Measurements from ENCODE around the gene OR9Q1. TPM values are rescaled to one million over a fixed set of nuclear protein-coding genes. Genes with fewer than 3 reads are reported as not detected.

The OR9Q1 gene
- total and polyA plus RNA-seq, 4 donors: not detected

DNA sequence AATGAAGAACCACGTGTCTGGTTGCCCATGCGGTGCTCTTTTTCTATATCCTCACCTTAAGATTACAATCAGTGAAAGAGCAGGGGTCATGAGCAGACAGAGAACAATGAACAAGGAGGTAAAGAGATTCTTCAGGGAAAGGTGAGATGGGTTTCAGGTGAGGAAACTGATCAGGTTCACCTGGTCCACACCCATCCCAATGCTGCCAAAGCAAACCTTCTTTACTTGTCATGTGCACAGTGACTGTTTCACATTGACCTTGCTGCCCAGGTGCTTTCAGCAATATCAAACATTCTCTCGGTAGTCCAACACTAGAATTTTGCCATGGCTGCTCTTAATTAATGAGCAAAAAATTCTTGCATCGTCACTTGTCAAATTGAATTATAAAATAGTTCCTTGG, 140.7 kb downstream of the OR9Q1 start:
- H3K27ac ChIP-seq (ENCODE audit: low read depth in 1 of 2, low read length in 2 of 2): no peak overlapping the region
- TF ChIP-seq NR2F2 (IDR thresholded peaks at IDR 0.05) (no peak), FOXA2 (IDR thresholded peaks at IDR 0.05) (no peak), RXRA (IDR thresholded peaks at IDR 0.05) (no peak), TAF1 (conservative IDR thresholded peaks at IDR 0.05) (no peak)
- TF ChIP-seq, protein P1, sequence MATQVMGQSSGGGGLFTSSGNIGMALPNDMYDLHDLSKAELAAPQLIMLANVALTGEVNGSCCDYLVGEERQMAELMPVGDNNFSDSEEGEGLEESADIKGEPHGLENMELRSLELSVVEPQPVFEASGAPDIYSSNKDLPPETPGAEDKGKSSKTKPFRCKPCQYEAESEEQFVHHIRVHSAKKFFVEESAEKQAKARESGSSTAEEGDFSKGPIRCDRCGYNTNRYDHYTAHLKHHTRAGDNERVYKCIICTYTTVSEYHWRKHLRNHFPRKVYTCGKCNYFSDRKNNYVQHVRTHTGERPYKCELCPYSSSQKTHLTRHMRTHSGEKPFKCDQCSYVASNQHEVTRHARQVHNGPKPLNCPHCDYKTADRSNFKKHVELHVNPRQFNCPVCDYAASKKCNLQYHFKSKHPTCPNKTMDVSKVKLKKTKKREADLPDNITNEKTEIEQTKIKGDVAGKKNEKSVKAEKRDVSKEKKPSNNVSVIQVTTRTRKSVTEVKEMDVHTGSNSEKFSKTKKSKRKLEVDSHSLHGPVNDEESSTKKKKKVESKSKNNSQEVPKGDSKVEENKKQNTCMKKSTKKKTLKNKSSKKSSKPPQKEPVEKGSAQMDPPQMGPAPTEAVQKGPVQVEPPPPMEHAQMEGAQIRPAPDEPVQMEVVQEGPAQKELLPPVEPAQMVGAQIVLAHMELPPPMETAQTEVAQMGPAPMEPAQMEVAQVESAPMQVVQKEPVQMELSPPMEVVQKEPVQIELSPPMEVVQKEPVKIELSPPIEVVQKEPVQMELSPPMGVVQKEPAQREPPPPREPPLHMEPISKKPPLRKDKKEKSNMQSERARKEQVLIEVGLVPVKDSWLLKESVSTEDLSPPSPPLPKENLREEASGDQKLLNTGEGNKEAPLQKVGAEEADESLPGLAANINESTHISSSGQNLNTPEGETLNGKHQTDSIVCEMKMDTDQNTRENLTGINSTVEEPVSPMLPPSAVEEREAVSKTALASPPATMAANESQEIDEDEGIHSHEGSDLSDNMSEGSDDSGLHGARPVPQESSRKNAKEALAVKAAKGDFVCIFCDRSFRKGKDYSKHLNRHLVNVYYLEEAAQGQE (IDR thresholded peaks at IDR 0.05): no peak
- TF ChIP-seq, protein P2, sequence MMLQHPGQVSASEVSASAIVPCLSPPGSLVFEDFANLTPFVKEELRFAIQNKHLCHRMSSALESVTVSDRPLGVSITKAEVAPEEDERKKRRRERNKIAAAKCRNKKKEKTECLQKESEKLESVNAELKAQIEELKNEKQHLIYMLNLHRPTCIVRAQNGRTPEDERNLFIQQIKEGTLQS (IDR thresholded peaks at IDR 0.05): no peak
- TF ChIP-seq, protein P3, sequence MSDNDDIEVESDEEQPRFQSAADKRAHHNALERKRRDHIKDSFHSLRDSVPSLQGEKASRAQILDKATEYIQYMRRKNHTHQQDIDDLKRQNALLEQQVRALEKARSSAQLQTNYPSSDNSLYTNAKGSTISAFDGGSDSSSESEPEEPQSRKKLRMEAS (IDR thresholded peaks at IDR 0.05): no peak
- DNase-seq (ENCODE audit: low spot score): no peak
- no peak overlapping the region for H3K4me3 ChIP-seq (ENCODE audit: low read depth in 1 of 3, low read length in 3 of 3)
- peaks cover 0 to 3% (median under 1%) of the 10 kb centered on the region in 4 donors for H3K9me3 ChIP-seq (ENCODE audit: control insufficient read depth in 4 of 4, low read length in 3 of 4)
- 66% methylated on average over 4 of the region's 4 CpGs for WGBS
- peaks cover 0 to 6% (median 2%) of the 10 kb centered on the region in 4 donors for H3K27me3 ChIP-seq (ENCODE audit: control insufficient read depth in 4 of 4, insufficient read depth in 4 of 4, low read length in 3 of 4)
- H3K36me3 ChIP-seq (ENCODE audit: control insufficient read depth in 4 of 4, insufficient read depth in 3 of 4, low read depth in 1 of 4, low read length in 3 of 4): no peaks in the 10 kb centered on the region
- H3K4me1 ChIP-seq (ENCODE audit: control insufficient read depth in 4 of 4, insufficient read depth in 4 of 4, low read length in 3 of 4): no peaks in the 10 kb centered on the region
- H3K9ac ChIP-seq (ENCODE audit: low read depth in 1 of 2, low read length in 2 of 2): no peak overlapping the region

DNA sequence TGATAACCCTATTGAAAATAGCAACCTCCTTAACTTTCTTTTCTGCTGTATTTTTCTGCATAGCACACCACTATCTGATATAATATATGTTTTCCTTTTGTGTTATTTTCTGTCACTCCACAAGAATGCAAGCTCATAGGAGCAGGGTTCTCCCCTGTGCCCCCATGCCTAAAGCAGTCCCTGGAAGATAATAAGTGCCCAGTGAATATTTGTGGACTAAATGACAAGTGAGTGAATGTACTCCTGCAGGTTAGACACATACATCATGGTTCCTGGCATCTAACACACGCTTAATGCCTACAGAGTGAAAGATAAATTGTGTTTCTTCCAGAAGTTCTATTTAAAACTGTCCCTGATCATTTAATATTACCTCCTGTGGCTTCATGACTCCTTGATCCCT, 141.3 kb downstream of the OR9Q1 start:
- 71% methylated on average over 1 of the region's 1 CpG for WGBS
- H3K36me3 ChIP-seq (ENCODE audit: control insufficient read depth in 4 of 4, insufficient read depth in 3 of 4, low read depth in 1 of 4, low read length in 3 of 4): no peaks in the 10 kb centered on the region
- no peak overlapping the region for H3K27ac ChIP-seq (ENCODE audit: low read depth in 1 of 2, low read length in 2 of 2)
- no peak for DNase-seq (ENCODE audit: low spot score)
- no peak for TF ChIP-seq RAD21 (IDR thresholded peaks at IDR 0.05)
- no peak for TF ChIP-seq HNF4G (IDR thresholded peaks at IDR 0.05)
- TF ChIP-seq, protein P4, sequence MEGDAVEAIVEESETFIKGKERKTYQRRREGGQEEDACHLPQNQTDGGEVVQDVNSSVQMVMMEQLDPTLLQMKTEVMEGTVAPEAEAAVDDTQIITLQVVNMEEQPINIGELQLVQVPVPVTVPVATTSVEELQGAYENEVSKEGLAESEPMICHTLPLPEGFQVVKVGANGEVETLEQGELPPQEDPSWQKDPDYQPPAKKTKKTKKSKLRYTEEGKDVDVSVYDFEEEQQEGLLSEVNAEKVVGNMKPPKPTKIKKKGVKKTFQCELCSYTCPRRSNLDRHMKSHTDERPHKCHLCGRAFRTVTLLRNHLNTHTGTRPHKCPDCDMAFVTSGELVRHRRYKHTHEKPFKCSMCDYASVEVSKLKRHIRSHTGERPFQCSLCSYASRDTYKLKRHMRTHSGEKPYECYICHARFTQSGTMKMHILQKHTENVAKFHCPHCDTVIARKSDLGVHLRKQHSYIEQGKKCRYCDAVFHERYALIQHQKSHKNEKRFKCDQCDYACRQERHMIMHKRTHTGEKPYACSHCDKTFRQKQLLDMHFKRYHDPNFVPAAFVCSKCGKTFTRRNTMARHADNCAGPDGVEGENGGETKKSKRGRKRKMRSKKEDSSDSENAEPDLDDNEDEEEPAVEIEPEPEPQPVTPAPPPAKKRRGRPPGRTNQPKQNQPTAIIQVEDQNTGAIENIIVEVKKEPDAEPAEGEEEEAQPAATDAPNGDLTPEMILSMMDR (IDR thresholded peaks at IDR 0.05; ENCODE audit: low read depth, low read length, missing input control): no peak
- no peak for TF ChIP-seq NR2F2 (IDR thresholded peaks at IDR 0.05)
- no peak for TF ChIP-seq FOXA2 (IDR thresholded peaks at IDR 0.05)
- TF ChIP-seq, protein P2 (IDR thresholded peaks at IDR 0.05): no peak
- TF ChIP-seq GABPA (IDR thresholded peaks at IDR 0.05 in 1 of 2, conservative IDR thresholded peaks at IDR 0.05 in 1 of 2): no peak
- TF ChIP-seq TAF1 (conservative IDR thresholded peaks at IDR 0.05): no peak
- TF ChIP-seq FOXA1 (IDR thresholded peaks at IDR 0.05): no peak
- TF ChIP-seq RXRA (IDR thresholded peaks at IDR 0.05): no peak
- TF ChIP-seq YY1 (IDR thresholded peaks at IDR 0.05): no peak
- TF ChIP-seq EGR1 (IDR thresholded peaks at IDR 0.05; ENCODE audit: low read depth in 2 of 2): no peak
- TF ChIP-seq HNF4A (conservative IDR thresholded peaks at IDR 0.05): no peak
- TF ChIP-seq, protein P3 (IDR thresholded peaks at IDR 0.05): no peak
- no peak for TF ChIP-seq JUND (IDR thresholded peaks at IDR 0.05)
- TF ChIP-seq, protein P5, sequence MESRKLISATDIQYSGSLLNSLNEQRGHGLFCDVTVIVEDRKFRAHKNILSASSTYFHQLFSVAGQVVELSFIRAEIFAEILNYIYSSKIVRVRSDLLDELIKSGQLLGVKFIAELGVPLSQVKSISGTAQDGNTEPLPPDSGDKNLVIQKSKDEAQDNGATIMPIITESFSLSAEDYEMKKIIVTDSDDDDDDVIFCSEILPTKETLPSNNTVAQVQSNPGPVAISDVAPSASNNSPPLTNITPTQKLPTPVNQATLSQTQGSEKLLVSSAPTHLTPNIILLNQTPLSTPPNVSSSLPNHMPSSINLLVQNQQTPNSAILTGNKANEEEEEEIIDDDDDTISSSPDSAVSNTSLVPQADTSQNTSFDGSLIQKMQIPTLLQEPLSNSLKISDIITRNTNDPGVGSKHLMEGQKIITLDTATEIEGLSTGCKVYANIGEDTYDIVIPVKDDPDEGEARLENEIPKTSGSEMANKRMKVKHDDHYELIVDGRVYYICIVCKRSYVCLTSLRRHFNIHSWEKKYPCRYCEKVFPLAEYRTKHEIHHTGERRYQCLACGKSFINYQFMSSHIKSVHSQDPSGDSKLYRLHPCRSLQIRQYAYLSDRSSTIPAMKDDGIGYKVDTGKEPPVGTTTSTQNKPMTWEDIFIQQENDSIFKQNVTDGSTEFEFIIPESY (IDR thresholded peaks at IDR 0.05): no peak
- TF ChIP-seq, protein P1 (IDR thresholded peaks at IDR 0.05): no peak
- TF ChIP-seq SP1 (IDR thresholded peaks at IDR 0.05): no peak
- H3K9me3 ChIP-seq (ENCODE audit: control insufficient read depth in 4 of 4, low read length in 3 of 4): peaks cover 0 to under 1% (median under 1%) of the 10 kb centered on the region in 4 donors
- H3K4me3 ChIP-seq (ENCODE audit: low read depth in 1 of 3, low read length in 3 of 3): no peak overlapping the region
- no peak overlapping the region for H3K9ac ChIP-seq (ENCODE audit: low read depth in 1 of 2, low read length in 2 of 2)
- H3K4me1 ChIP-seq (ENCODE audit: control insufficient read depth in 4 of 4, insufficient read depth in 4 of 4, low read length in 3 of 4): no peaks in the 10 kb centered on the region
- H3K27me3 ChIP-seq (ENCODE audit: control insufficient read depth in 4 of 4, insufficient read depth in 4 of 4, low read length in 3 of 4): peaks cover 0 to 6% (median 2%) of the 10 kb centered on the region in 4 donors
